ENCODE data around the gene IFNGR1.

IFNGR1 gene

DNA sequence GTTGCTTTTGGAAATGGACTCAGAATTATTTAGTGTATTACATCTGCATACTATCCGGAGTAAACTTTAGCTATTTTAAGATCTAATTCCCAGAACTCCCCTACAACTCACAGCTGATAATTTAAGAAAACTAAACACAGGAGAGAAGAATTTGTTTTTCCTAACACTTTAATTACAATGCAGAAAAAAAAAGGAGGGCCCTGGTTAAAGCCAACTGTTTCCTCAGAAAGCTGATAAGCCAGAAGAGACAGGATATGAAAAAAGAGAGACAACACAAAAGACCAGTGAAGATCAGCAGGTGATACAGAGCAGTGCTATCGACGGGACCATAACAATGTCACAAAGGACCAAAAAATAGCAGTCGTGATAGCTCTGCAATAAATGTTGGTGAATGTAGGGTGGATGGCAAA is 5.8 kb downstream of the IFNGR1 start:
- H2BK120ac ChIP-seq (ENCODE audit: low read depth, low read length): no peak overlapping the region
- H3K9me3 ChIP-seq (replicated peaks in 1 of 2; ENCODE audit: control insufficient read depth in 2 of 2, insufficient read depth in 1 of 2, low read depth in 1 of 2, low read length in 2 of 2): peaks cover 7 to 9% of the 10 kb centered on the region in 2 donors
- no peak overlapping the region for H4K8ac ChIP-seq (ENCODE audit: low read depth, low read length)
- H3K23ac ChIP-seq (ENCODE audit: low read depth, low read length, poor library complexity): no peak overlapping the region
- H3K4ac ChIP-seq (ENCODE audit: low read length): no peak overlapping the region
- no peak for DNase-seq (ENCODE audit: low spot score)
- no peak overlapping the region for H2AFZ ChIP-seq (ENCODE audit: low read length)
- no peak overlapping the region for H3K27ac ChIP-seq (replicated peaks; ENCODE audit: low read length)
- H3K27me3 ChIP-seq (ENCODE audit: control insufficient read depth in 3 of 3, insufficient read depth in 3 of 3, low read depth in 1 of 3, low read length in 3 of 3): no peaks in the 10 kb centered on the region
- H3K36me3 ChIP-seq (replicated peaks in 1 of 2; ENCODE audit: control insufficient read depth in 2 of 2, insufficient read depth in 2 of 2, low read length in 2 of 2): peaks cover 0 to 4% of the 10 kb centered on the region in 2 donors
- no peak overlapping the region for H2BK5ac ChIP-seq (ENCODE audit: low read length)
- no peak overlapping the region for H2AK5ac ChIP-seq (ENCODE audit: low read depth, low read length)
- no peak overlapping the region for H2BK15ac ChIP-seq (ENCODE audit: low read length)
- no peak overlapping the region for H2BK12ac ChIP-seq (ENCODE audit: low read length)
- H3K4me1 ChIP-seq (ENCODE audit: control insufficient read depth in 2 of 2, insufficient read depth in 1 of 2, low read depth in 1 of 2, low read length in 2 of 2): peaks cover 3 to 4% of the 10 kb centered on the region in 2 donors
- H3K4me3 ChIP-seq (ENCODE audit: low read length in 2 of 2): no peak overlapping the region
- H3K18ac ChIP-seq (ENCODE audit: low read length): no peak overlapping the region
- H3K14ac ChIP-seq (ENCODE audit: low read length): no peak overlapping the region
- H3K4me2 ChIP-seq (ENCODE audit: insufficient read depth, low read length, poor library complexity, severe bottlenecking): no peak overlapping the region
- peaks cover 7% of the 10 kb centered on the region for H3K79me1 ChIP-seq (ENCODE audit: low read depth, low read length)
- no peak overlapping the region for H3K9ac ChIP-seq (ENCODE audit: low read depth, low read length, poor library complexity)
- no CpG with 5 or more reads among the region's 4 CpGs for WGBS, 2 donors (ENCODE audit: extremely low coverage in 2 of 2, insufficient read length in 2 of 2, insufficient replicate concordance in 1 of 2)
- H4K91ac ChIP-seq (ENCODE audit: low read depth, low read length, poor library complexity): no peak overlapping the region

DNA sequence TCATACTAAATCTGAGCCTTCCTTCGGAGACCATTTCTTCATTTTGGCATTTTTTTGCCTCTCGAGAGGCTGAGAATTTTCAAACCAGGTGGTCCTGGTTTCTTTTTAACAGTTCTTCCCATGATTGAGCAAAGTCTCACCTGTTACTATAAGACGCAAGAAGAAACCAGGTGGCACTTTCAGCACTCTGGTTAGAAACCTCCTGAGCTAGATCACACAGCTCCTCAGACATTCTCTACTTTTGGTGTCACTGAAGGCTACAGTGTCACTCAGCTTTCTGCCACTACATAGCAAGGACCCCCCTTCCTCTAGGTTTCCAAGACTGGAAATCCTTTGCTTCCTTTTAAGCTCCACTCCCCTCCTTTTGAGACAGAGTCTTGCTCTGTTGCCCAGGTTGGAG is 7.3 kb downstream of the IFNGR1 start:
- H3K4me1 ChIP-seq (ENCODE audit: control insufficient read depth in 2 of 2, insufficient read depth in 1 of 2, low read depth in 1 of 2, low read length in 2 of 2): no peaks in the 10 kb centered on the region
- no peak overlapping the region for H3K4ac ChIP-seq (ENCODE audit: low read length)
- no peak overlapping the region for H3K9ac ChIP-seq (ENCODE audit: low read depth, low read length, poor library complexity)
- H3K4me3 ChIP-seq (ENCODE audit: low read length in 2 of 2): no peak overlapping the region
- H2BK12ac ChIP-seq (ENCODE audit: low read length): no peak overlapping the region
- H2BK5ac ChIP-seq (ENCODE audit: low read length): no peak overlapping the region
- no peak overlapping the region for H2AFZ ChIP-seq (ENCODE audit: low read length)
- H2BK120ac ChIP-seq (ENCODE audit: low read depth, low read length): no peak overlapping the region
- H3K36me3 ChIP-seq (replicated peaks in 1 of 2; ENCODE audit: control insufficient read depth in 2 of 2, insufficient read depth in 2 of 2, low read length in 2 of 2): peaks cover 0 to 4% of the 10 kb centered on the region in 2 donors
- no peak overlapping the region for H2BK15ac ChIP-seq (ENCODE audit: low read length)
- no peak overlapping the region for H3K4me2 ChIP-seq (ENCODE audit: insufficient read depth, low read length, poor library complexity, severe bottlenecking)
- H3K23ac ChIP-seq (ENCODE audit: low read depth, low read length, poor library complexity): no peak overlapping the region
- no peak overlapping the region for H3K27ac ChIP-seq (replicated peaks; ENCODE audit: low read length)
- H4K91ac ChIP-seq (ENCODE audit: low read depth, low read length, poor library complexity): no peak overlapping the region
- H3K9me3 ChIP-seq (replicated peaks in 1 of 2; ENCODE audit: control insufficient read depth in 2 of 2, insufficient read depth in 1 of 2, low read depth in 1 of 2, low read length in 2 of 2): peaks cover 7 to 11% of the 10 kb centered on the region in 2 donors
- H4K8ac ChIP-seq (ENCODE audit: low read depth, low read length): no peak overlapping the region
- H2AK5ac ChIP-seq (ENCODE audit: low read depth, low read length): no peak overlapping the region
- no CpG with 5 or more reads among the region's 3 CpGs for WGBS, 2 donors (ENCODE audit: extremely low coverage in 2 of 2, insufficient read length in 2 of 2, insufficient replicate concordance in 1 of 2)
- H3K14ac ChIP-seq (ENCODE audit: low read length): no peak overlapping the region
- no peaks in the 10 kb centered on the region for H3K27me3 ChIP-seq (ENCODE audit: control insufficient read depth in 3 of 3, insufficient read depth in 3 of 3, low read depth in 1 of 3, low read length in 3 of 3)
- no peak overlapping the region for H3K18ac ChIP-seq (ENCODE audit: low read length)
- H3K79me1 ChIP-seq (ENCODE audit: low read depth, low read length): peaks cover 6% of the 10 kb centered on the region
- no peak for DNase-seq (ENCODE audit: low spot score)

DNA sequence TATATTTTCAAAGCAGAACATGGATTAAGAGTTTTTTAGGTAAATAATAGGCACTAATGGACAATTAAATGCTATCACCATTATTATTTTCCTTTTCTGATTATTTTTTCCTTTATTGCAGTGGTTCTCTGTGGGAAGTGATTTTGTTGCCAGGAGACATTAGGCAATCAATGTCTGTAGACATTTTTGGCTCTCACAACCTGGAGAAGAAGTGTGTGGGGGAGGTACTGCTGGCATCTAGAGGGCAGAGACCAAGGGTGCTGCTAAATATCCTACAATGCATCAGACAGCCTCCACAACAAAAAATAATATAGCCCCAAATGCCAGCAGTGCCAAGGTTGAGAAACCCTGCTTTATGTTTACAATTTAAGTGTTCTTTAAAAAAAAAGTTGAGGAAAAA is 8.3 kb downstream of the IFNGR1 start:
- Histone ChIP-seq H4K8ac (ENCODE audit: low read depth, low read length) (no peak overlapping the region), H3K4me3 (ENCODE audit: low read length in 2 of 2) (no peak overlapping the region)

DNA sequence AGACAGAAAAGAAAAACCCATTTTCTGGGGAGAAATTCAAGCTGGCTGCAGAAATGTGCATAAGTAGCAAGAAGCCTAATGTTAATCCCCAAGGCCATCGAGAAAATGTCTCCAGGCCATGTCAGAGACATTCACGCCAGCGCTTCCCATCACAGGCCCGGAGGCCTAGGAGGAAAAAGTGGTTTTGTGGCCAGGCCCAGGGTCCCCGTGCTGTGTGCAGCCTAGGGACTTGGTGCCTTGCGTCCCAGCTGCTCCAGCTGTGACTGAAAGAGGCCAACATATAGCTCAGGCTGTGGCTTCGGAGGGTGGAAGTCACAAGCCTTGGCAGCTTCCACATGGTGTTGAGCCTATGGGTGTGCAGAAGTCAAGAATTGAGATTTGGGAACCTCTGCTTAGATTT is 10.9 kb downstream of the IFNGR1 start:
- Histone ChIP-seq H3K9me3 (replicated peaks in 1 of 2; ENCODE audit: control insufficient read depth in 2 of 2, insufficient read depth in 1 of 2, low read depth in 1 of 2, low read length in 2 of 2) (peaks cover 4 to 11% of the 10 kb centered on the region in 2 donors), H4K91ac (ENCODE audit: low read depth, low read length, poor library complexity) (no peak overlapping the region), H2BK12ac (ENCODE audit: low read length) (no peak overlapping the region), H2BK15ac (ENCODE audit: low read length) (no peak overlapping the region), H3K4me2 (ENCODE audit: insufficient read depth, low read length, poor library complexity, severe bottlenecking) (no peak overlapping the region), H3K4me1 (ENCODE audit: control insufficient read depth in 2 of 2, insufficient read depth in 1 of 2, low read depth in 1 of 2, low read length in 2 of 2) (no peaks in the 10 kb centered on the region), H3K4me3 (ENCODE audit: low read length in 2 of 2) (no peak overlapping the region), H3K27ac (replicated peaks; ENCODE audit: low read length) (no peak overlapping the region), H2BK5ac (ENCODE audit: low read length) (no peak overlapping the region), H2AK5ac (ENCODE audit: low read depth, low read length) (no peak overlapping the region), H2BK120ac (ENCODE audit: low read depth, low read length) (no peak overlapping the region), H3K79me1 (ENCODE audit: low read depth, low read length) (peaks cover 3% of the 10 kb centered on the region), H3K4ac (ENCODE audit: low read length) (no peak overlapping the region), H2AFZ (ENCODE audit: low read length) (no peak overlapping the region), H3K23ac (ENCODE audit: low read depth, low read length, poor library complexity) (no peak overlapping the region), H3K18ac (ENCODE audit: low read length) (no peak overlapping the region), H3K36me3 (replicated peaks in 1 of 2; ENCODE audit: control insufficient read depth in 2 of 2, insufficient read depth in 2 of 2, low read length in 2 of 2) (peaks cover 9 to 31% of the 10 kb centered on the region in 2 donors), H3K27me3 (ENCODE audit: control insufficient read depth in 3 of 3, insufficient read depth in 3 of 3, low read depth in 1 of 3, low read length in 3 of 3) (no peaks in the 10 kb centered on the region), H4K8ac (ENCODE audit: low read depth, low read length) (no peak overlapping the region), H3K9ac (ENCODE audit: low read depth, low read length, poor library complexity) (no peak overlapping the region), H3K14ac (ENCODE audit: low read length) (no peak overlapping the region)
- WGBS, 2 donors (ENCODE audit: extremely low coverage in 2 of 2, insufficient read length in 2 of 2, insufficient replicate concordance in 1 of 2): no CpG with 5 or more reads among the region's 7 CpGs
- DNase-seq (ENCODE audit: low spot score): no peak

More for the DNA sequence above, 8.3 kb downstream of the IFNGR1 start:
- Histone ChIP-seq H2BK120ac (ENCODE audit: low read depth, low read length) (no peak overlapping the region), H2BK15ac (ENCODE audit: low read length) (no peak overlapping the region), H4K91ac (ENCODE audit: low read depth, low read length, poor library complexity) (no peak overlapping the region), H3K27me3 (ENCODE audit: control insufficient read depth in 3 of 3, insufficient read depth in 3 of 3, low read depth in 1 of 3, low read length in 3 of 3) (no peaks in the 10 kb centered on the region), H2AK5ac (ENCODE audit: low read depth, low read length) (no peak overlapping the region), H3K4ac (ENCODE audit: low read length) (no peak overlapping the region), H3K4me1 (ENCODE audit: control insufficient read depth in 2 of 2, insufficient read depth in 1 of 2, low read depth in 1 of 2, low read length in 2 of 2) (no peaks in the 10 kb centered on the region), H2BK12ac (ENCODE audit: low read length) (no peak overlapping the region), H3K79me1 (ENCODE audit: low read depth, low read length) (peaks cover 4% of the 10 kb centered on the region), H3K18ac (ENCODE audit: low read length) (no peak overlapping the region), H3K23ac (ENCODE audit: low read depth, low read length, poor library complexity) (no peak overlapping the region), H2AFZ (ENCODE audit: low read length) (no peak overlapping the region), H3K4me2 (ENCODE audit: insufficient read depth, low read length, poor library complexity, severe bottlenecking) (no peak overlapping the region), H2BK5ac (ENCODE audit: low read length) (no peak overlapping the region), H3K36me3 (replicated peaks in 1 of 2; ENCODE audit: control insufficient read depth in 2 of 2, insufficient read depth in 2 of 2, low read length in 2 of 2) (peaks cover 4% of the 10 kb centered on the region in 2 donors), H3K9me3 (replicated peaks in 1 of 2; ENCODE audit: control insufficient read depth in 2 of 2, insufficient read depth in 1 of 2, low read depth in 1 of 2, low read length in 2 of 2) (peaks cover 7 to 11% of the 10 kb centered on the region in 2 donors), H3K27ac (replicated peaks; ENCODE audit: low read length) (no peak overlapping the region), H3K9ac (ENCODE audit: low read depth, low read length, poor library complexity) (no peak overlapping the region), H3K14ac (ENCODE audit: low read length) (no peak overlapping the region)
- no peak for DNase-seq (ENCODE audit: low spot score)

All from neuronal stem cell (in vitro differentiated cells).